Retinal pigment epithelial cell (primary cell): ENCODE measurements around the gene GLRX.
A peak's percentile ranks its signal among the peaks of the same experiment; 100 is the strongest.

Source experiments
- DNase-seq: peaks from one replicate; pipeline ENCODE4 v3.0.0-alpha.2; 2010; ENCODE audit warnings: low read depth
- H3K4me3 ChIP-seq: 2 replicates; pipeline ENCODE4 v1.5.1; 2011; ENCODE audit warnings: mild to moderate bottlenecking, low read length, control low read depth, moderate library complexity
- TF ChIP-seq, protein P1 (sequence below): conservative IDR thresholded peaks from 2 replicates; pipeline ENCODE4 v1.5.1; 2011; ENCODE audit warnings: low read depth, low read length, control low read depth, inconsistent platforms

GLRX gene

DNA sequence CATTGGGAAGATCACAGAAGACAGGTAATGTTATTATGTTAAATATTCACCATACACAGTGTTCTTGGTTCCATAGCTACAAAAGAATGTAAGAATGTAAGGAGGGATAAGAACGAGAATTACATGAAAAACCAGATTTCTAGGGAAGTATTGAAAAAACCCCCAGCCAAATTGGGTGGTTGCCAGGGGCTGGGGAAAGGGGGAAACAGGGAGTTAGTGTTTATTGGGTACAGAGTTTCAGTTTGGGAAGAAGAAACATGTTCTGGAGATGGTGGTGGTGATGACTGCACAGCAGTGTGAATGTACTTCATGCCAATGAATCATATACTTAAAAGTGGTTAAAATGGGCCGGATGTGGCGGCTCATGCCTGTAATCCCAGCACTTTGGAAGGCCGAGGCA, 40.3 kb downstream of the GLRX start:
- DNase-seq = no peak
- TF ChIP-seq, protein P1, sequence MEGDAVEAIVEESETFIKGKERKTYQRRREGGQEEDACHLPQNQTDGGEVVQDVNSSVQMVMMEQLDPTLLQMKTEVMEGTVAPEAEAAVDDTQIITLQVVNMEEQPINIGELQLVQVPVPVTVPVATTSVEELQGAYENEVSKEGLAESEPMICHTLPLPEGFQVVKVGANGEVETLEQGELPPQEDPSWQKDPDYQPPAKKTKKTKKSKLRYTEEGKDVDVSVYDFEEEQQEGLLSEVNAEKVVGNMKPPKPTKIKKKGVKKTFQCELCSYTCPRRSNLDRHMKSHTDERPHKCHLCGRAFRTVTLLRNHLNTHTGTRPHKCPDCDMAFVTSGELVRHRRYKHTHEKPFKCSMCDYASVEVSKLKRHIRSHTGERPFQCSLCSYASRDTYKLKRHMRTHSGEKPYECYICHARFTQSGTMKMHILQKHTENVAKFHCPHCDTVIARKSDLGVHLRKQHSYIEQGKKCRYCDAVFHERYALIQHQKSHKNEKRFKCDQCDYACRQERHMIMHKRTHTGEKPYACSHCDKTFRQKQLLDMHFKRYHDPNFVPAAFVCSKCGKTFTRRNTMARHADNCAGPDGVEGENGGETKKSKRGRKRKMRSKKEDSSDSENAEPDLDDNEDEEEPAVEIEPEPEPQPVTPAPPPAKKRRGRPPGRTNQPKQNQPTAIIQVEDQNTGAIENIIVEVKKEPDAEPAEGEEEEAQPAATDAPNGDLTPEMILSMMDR = no peak

DNA sequence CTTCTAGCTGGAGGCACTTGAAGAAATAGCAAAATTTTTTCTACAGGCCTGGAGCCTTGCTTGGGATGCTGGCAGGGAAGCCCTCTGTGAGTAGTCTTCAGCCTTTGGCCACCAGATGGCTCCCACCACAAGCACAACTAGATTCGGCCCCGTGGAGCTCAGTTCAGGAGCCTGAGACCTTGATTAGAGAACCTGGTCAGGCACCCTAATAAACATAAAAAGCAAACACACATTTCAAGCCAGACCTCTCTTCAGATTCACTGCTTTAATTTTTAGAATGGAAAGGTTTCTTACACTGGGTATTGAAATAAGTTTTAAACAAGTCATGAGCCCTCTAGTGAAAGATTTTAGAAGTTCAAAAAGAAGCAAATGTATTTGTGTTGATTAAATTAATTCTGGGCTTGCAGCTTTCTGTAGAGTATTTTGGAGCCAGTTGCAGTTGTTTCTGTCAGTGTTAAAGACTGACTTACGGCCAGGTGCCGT, 41.4 kb downstream of the GLRX start:
- TF ChIP-seq, protein P1 = peak; percentile 92
- no peak for DNase-seq
- H3K4me3 ChIP-seq = no peak overlapping the region

More for the DNA sequence above, 40.3 kb downstream of the GLRX start:
- H3K4me3 ChIP-seq = no peak overlapping the region

DNA sequence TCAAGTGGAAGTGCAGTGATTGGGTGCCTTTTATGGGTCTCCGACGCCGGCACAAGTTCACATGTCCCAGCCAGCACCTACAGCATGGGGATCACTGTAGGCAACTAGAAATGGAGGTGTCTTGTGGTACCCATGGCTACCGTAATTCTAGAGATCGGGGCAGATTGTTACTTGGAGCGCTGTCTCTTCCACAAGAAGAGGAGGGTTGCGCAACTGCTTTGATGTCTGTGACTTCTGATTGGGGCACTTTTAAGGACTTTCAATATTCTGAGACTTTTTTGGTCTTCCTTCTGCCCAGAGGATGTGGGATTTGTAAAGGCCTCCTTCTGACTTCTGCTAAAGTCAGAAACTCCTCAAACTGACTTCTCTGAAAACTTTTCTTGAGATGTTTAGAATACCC, 41.9 kb downstream of the GLRX start:
- H3K4me3 ChIP-seq = no peak overlapping the region
- DNase-seq = no peak
- TF ChIP-seq, protein P1 = no peak

DNA sequence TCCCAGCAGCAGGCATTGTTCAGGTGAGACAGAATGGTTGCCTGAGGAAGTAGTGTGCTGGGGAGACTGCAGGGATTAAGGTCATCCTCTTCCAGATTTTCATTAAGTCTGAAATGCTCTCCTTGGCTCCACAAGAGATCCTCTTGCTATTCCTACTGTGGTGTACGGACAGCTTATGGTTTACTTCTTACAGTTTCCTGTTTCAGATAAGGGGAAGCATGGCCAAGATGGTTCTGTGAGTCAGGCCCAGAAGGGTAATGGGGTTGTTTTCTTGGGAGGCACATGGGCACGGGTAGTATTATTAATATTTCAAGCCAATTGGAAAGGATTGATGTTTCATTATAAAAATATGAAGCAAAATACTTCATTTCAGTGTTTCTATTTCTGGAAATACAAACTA, 42.9 kb downstream of the GLRX start:
- TF ChIP-seq, protein P1 = no peak
- no peak for DNase-seq
- no peak overlapping the region for H3K4me3 ChIP-seq

DNA sequence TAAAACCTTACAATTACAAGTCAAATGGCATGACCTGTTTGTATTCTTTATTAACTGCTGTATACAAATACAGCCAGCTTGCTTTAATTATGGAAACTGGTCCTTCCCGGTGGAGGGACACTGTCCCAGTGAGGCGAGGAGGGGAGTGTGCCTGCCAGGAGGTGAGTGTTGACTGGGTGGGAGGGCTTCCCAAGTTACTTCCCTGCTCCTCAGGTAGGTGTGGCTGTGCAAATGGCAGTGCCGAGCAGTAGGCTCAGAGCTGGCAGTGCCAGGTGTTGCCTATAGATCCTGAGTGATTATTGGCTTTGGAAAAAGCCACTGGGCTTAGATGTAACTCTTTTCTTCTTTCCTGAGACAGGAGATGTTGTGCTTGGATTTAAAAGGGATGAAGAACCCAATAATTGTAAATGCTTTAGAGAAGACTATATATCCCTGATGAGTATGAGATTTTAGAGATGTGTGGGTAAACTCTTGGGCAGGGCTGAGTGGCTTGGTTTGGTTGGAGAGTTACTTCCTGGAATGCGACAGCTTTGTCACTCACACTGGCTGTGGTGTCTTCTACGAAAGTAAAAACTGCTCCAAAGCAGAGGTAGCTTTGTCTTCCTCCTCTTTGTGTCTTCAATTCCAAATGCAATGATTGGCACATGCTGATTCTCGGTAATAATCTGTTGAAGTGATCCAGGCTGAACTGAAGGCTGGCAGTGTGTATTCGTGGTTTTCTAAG, 43.7 kb downstream of the GLRX start:
- no peak overlapping the region for H3K4me3 ChIP-seq
- DNase-seq = no peak
- TF ChIP-seq, protein P1 = no peak

DNA sequence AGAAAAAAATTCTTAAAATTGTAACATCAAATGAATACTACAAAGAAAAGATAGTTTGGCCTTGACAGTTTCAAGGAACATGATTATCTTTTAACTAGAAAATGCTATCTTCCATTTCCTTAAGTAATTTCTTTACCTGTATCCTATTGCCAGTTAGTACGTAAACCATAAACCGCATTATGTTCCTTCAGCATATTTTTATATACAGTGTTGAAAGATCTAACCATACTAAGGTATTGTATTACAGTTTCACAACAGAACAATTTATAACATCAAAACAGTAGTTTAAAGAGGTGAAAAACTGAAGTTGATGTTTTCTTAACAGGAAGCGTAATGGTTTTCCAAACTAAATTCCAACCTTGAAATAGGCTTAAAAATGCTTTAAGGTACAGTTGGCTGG, 45.1 kb downstream of the GLRX start:
- no peak for DNase-seq
- no peak overlapping the region for H3K4me3 ChIP-seq
- TF ChIP-seq, protein P1 = no peak

DNA sequence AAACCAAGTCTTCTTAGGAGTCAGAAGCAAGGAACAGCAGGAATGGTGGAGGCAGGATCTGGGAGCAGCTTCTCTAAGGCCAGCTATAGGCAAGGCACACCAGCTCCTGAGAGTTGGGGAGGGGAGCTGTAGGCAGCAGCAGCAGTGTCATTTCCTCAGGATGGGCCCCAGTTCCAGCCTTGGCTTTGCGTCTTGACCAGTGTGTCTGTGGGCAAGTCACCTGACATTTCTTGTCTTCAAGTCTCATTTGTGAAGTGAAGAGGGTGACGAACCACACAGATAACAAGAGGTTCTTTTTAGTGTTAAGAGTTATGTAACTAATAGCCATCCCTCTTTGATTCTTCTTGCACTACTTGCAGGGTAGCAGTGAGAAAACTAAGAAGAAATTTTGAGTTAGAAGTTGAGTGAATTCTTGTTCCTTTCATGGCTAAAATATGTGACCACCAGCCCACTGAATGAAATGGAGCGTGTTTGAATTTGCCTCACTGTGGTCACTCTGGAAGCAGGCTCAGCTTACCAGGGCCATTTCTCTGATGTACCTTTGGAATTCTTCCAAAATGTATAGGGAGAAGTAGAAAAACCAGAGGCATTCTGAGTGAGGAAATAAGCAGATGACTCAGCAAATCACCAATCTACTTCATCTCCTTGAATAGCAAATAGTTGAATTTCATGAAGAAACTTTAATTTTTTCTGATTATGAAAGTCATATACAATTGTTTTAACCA, 49.0 kb downstream of the GLRX start:
- no peak overlapping the region for H3K4me3 ChIP-seq
- no peak for DNase-seq
- TF ChIP-seq, protein P1 = no peak
